SK-N-SH treated with all-trans-retinoic acid at 6 μM for 48 hours (cell line): ENCODE data around the gene C12orf42.

Source experiments
- CREB5 ChIP-seq: fragments of 250-450 bp; sonication (Bioruptor Pico); IDR thresholded peaks from 2 replicates; pipeline ENCODE4 v1.5.1; 2020; ENCODE audit warnings: low read depth, mild to moderate bottlenecking, moderate library complexity
- PATZ1 ChIP-seq: fragments of 250-450 bp; sonication (Bioruptor Pico); IDR thresholded peaks from 2 replicates; pipeline ENCODE4 v1.8.0; 2020; ENCODE audit warnings: mild to moderate bottlenecking, moderate library complexity, borderline replicate concordance
- ZFP30 ChIP-seq: fragments of 450-650 bp; formaldehyde crosslinking; IDR thresholded peaks from 2 replicates; pipeline ENCODE4 v1.5.0; 2022; ENCODE audit warnings: mild to moderate bottlenecking, moderate library complexity
- ZNF70 ChIP-seq: fragments of 450-650 bp; formaldehyde crosslinking; IDR thresholded peaks from 2 replicates; pipeline ENCODE4 v1.5.0; 2020; ENCODE audit warnings: mild to moderate bottlenecking, moderate library complexity

GRCh38 chr12:103469719-103470118, 26.0 kb downstream of the C12orf42 start:
- TF ChIP-seq ZNF70 (CRISPR knock-in tag), result no peak
- TF ChIP-seq PATZ1 (CRISPR knock-in tag), result no peak
- no peak for TF ChIP-seq CREB5 (CRISPR knock-in tag)
- no peak for TF ChIP-seq ZFP30 (CRISPR knock-in tag)
